GM23338 (cell line): Measurements from ENCODE around the gene TSPEAR. TPM values are rescaled to one million over a fixed set of nuclear protein-coding genes. Genes with fewer than 3 reads are reported as not detected.

Source experiments
- ATAC-seq: fragments of 200-7000 bp; cut with Tn5 transposase; 3 replicates; pipeline ENCODE4 v1.9.1; 2020
- DNase-seq: peaks from one replicate; pipeline ENCODE4 v3.0.0-alpha.2; 2015; ENCODE audit warnings: low spot score
- H2AFZ ChIP-seq: fragments of 200-600 bp; sonication (generic); 2 replicates; pipeline ENCODE4 v1.8.0; 2016; ENCODE audit warnings: antibody characterized with exemption, mild to moderate bottlenecking, moderate library complexity
- H3F3A ChIP-seq: fragments of 200-600 bp; sonication (generic); replicated peaks from 2 replicates; pipeline ENCODE4 v1.8.0; 2017; ENCODE audit warnings: antibody characterized with exemption, mixed run types, low read depth
- H3K27ac ChIP-seq: fragments of 200-600 bp; sonication (generic); 2 replicates; pipeline ENCODE4 v1.6.1; 2016; ENCODE audit warnings: low read depth
- H3K27me3 ChIP-seq: fragments of 200-600 bp; sonication (generic); 2 replicates; pipeline ENCODE4 v1.8.0; 2016; ENCODE audit warnings: mild to moderate bottlenecking, mixed run types, moderate library complexity; ENCODE audit not compliant: insufficient read depth
- H3K36me3 ChIP-seq: fragments of 200-600 bp; sonication (generic); 2 replicates; pipeline ENCODE4 v1.8.0; 2016; ENCODE audit warnings: mild to moderate bottlenecking; ENCODE audit not compliant: insufficient read depth
- H3K4me1 ChIP-seq: fragments of 200-600 bp; sonication (generic); 2 replicates; pipeline ENCODE4 v1.8.0; 2016; ENCODE audit warnings: mild to moderate bottlenecking, moderate library complexity; ENCODE audit not compliant: insufficient read depth
- H3K4me2 ChIP-seq: fragments of 200-600 bp; sonication (generic); 2 replicates; pipeline ENCODE4 v1.7.1; 2017; ENCODE audit warnings: mixed run types
- H3K4me3 ChIP-seq: fragments of 200-600 bp; sonication (generic); 2 replicates; pipeline ENCODE4 v1.6.1; 2016; ENCODE audit warnings: mixed run types
- H3K79me2 ChIP-seq: fragments of 200-600 bp; sonication (generic); replicated peaks from 2 replicates; pipeline ENCODE4 v1.8.0; 2017; ENCODE audit warnings: mild to moderate bottlenecking; ENCODE audit not compliant: insufficient read depth
- H3K9me2 ChIP-seq: fragments of 200-600 bp; sonication (generic); 2 replicates; pipeline ENCODE4 v1.8.0; 2017; ENCODE audit not compliant: insufficient read depth
- H4K20me1 ChIP-seq: fragments of 200-600 bp; sonication (generic); replicated peaks from 2 replicates; pipeline ENCODE4 v1.8.0; 2017; ENCODE audit warnings: mild to moderate bottlenecking; ENCODE audit not compliant: insufficient read depth
- H3K27ac Mint-ChIP-seq: 2 replicates; pipeline ENCODE4 v1.8.0; 2020; ENCODE audit warnings: inconsistent platforms, mild to moderate bottlenecking, moderate library complexity, mixed read lengths
- H3K27me3 Mint-ChIP-seq: 3 replicates; pipeline ENCODE4 v1.8.0; 2022; ENCODE audit warnings: low read depth, mild to moderate bottlenecking, moderate library complexity, mixed read lengths, inconsistent platforms; ENCODE audit not compliant: insufficient read depth, poor library complexity
- H3K36me3 Mint-ChIP-seq: 3 replicates; pipeline ENCODE4 v1.8.0; 2021; ENCODE audit warnings: low read depth, mild to moderate bottlenecking, inconsistent platforms, moderate library complexity, mixed read lengths
- H3K4me1 Mint-ChIP-seq: 3 replicates; pipeline ENCODE4 v1.8.0; 2020; ENCODE audit warnings: mild to moderate bottlenecking, inconsistent platforms, mixed read lengths
- H3K4me3 Mint-ChIP-seq: 3 replicates; pipeline ENCODE4 v1.8.0; 2021; ENCODE audit warnings: moderate library complexity, mild to moderate bottlenecking, inconsistent platforms, mixed read lengths
- H3K9me3 Mint-ChIP-seq: 3 replicates; pipeline ENCODE4 v1.8.0; 2020; ENCODE audit warnings: moderate library complexity, mild to moderate bottlenecking, inconsistent platforms, mixed read lengths
- EZH2phosphoT487 ChIP-seq: fragments of 200-600 bp; sonication (generic); IDR thresholded peaks from one replicate; pipeline ENCODE4 v1.8.1; 2018; ENCODE audit warnings: antibody characterized with exemption; ENCODE audit not compliant: unreplicated experiment
- NANOG ChIP-seq: IDR thresholded peaks from 2 replicates; pipeline ENCODE4 v1.6.1; 2016; ENCODE audit warnings: antibody characterized with exemption, borderline replicate concordance
- POLR2AphosphoS5 ChIP-seq: IDR thresholded peaks from 2 replicates; pipeline ENCODE4 v1.6.1; 2016; ENCODE audit warnings: antibody characterized with exemption, low read depth
- STAT1 ChIP-seq: IDR thresholded peaks from one replicate; pipeline ENCODE4 v1.6.1; 2016; ENCODE audit warnings: antibody characterized with exemption; ENCODE audit not compliant: unreplicated experiment
- ZNF114 ChIP-seq: fragments of 250-450 bp; sonication (Bioruptor Pico); IDR thresholded peaks from 2 replicates; pipeline ENCODE4 v1.5.0; 2020; ENCODE audit warnings: mild to moderate bottlenecking, moderate library complexity
- ZNF331 ChIP-seq: fragments of 250-450 bp; sonication (Bioruptor Pico); IDR thresholded peaks from 2 replicates; pipeline ENCODE4 v1.5.0; 2020; ENCODE audit warnings: low read depth, mild to moderate bottlenecking, moderate library complexity
- polyA plus RNA-seq: library from polyadenylated mRNA; unstranded; fragments of >200 nt; fragmentation: Nextera tagmentation; extraction: Ambion mirVana; gene quantifications from 2 replicates; pipeline ENCODE4 v1.2.1, GENCODE V29; 2016
- total RNA-seq: library from RNA; depleted of rRNA; stranded (reverse); fragments of >200 nt; shearing (Covaris generic); gene quantifications from 2 replicates; pipeline ENCODE4 v1.2.3, GENCODE V29; 2014
- TF ChIP-seq, protein P1 (sequence below), 2 experiments: fragments of 200-600 bp in 1 of 2; sonication (generic) in 1 of 2; conservative IDR thresholded peaks; 2 replicates each; pipeline versions ENCODE4 v1.5.1 to v1.6.1; 2016 to 2017; ENCODE audit warnings: antibody characterized with exemption in 2 of 2, low read depth in 2 of 2, mild to moderate bottlenecking in 2 of 2, moderate library complexity in 1 of 2
- TF ChIP-seq, protein P2 (sequence below): IDR thresholded peaks from one replicate; pipeline ENCODE4 v1.6.1; 2018; ENCODE audit warnings: antibody characterized with exemption; ENCODE audit not compliant: unreplicated experiment

The TSPEAR gene
- total and polyA plus RNA-seq, 2 experiments from 2014 or later = 0.35 to 0.92 TPM

- no peaks in the 10 kb centered on the region for H4K20me1 ChIP-seq
- no peak overlapping the region for H3K4me2 ChIP-seq
- Mint-ChIP-seq H3K36me3 (peaks cover 23% of the 10 kb centered on the region), H3K4me3 (no peak overlapping the region), H3K9me3 (peaks cover 38% of the 10 kb centered on the region), H3K27ac (peak overlapping the region; percentile 74; the same call in 1 of the 2 replicates), H3K4me1 (peaks cover 23% of the 10 kb centered on the region; the same call in 2 of the 3 replicates), H3K27me3 (peaks cover 5% of the 10 kb centered on the region)
- no peaks in the 10 kb centered on the region for H3F3A ChIP-seq
- no peaks in the 10 kb centered on the region for H3K79me2 ChIP-seq
- peak overlapping the region; percentile 4; the same call in 1 of the 2 replicates for H2AFZ ChIP-seq
- no peaks in the 10 kb centered on the region for H3K9me2 ChIP-seq
- DNase-seq (peak; percentile 57), ATAC-seq (peak; percentile 90)
- H3K27ac ChIP-seq = no peak overlapping the region
- no peaks in the 10 kb centered on the region for H3K27me3 ChIP-seq
- TF ChIP-seq, protein P1, sequence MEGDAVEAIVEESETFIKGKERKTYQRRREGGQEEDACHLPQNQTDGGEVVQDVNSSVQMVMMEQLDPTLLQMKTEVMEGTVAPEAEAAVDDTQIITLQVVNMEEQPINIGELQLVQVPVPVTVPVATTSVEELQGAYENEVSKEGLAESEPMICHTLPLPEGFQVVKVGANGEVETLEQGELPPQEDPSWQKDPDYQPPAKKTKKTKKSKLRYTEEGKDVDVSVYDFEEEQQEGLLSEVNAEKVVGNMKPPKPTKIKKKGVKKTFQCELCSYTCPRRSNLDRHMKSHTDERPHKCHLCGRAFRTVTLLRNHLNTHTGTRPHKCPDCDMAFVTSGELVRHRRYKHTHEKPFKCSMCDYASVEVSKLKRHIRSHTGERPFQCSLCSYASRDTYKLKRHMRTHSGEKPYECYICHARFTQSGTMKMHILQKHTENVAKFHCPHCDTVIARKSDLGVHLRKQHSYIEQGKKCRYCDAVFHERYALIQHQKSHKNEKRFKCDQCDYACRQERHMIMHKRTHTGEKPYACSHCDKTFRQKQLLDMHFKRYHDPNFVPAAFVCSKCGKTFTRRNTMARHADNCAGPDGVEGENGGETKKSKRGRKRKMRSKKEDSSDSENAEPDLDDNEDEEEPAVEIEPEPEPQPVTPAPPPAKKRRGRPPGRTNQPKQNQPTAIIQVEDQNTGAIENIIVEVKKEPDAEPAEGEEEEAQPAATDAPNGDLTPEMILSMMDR (conservative IDR thresholded peaks at IDR 0.05; ENCODE audit: low read depth in 2 of 2) = peak; percentile 42 to 70; a peak in 3 of 4 replicates
- no peak for TF ChIP-seq NANOG
- no peak for TF ChIP-seq ZNF114 (CRISPR knock-in tag)
- no peak for TF ChIP-seq STAT1
- no peak for TF ChIP-seq EZH2phosphoT487
- TF ChIP-seq, protein P2, sequence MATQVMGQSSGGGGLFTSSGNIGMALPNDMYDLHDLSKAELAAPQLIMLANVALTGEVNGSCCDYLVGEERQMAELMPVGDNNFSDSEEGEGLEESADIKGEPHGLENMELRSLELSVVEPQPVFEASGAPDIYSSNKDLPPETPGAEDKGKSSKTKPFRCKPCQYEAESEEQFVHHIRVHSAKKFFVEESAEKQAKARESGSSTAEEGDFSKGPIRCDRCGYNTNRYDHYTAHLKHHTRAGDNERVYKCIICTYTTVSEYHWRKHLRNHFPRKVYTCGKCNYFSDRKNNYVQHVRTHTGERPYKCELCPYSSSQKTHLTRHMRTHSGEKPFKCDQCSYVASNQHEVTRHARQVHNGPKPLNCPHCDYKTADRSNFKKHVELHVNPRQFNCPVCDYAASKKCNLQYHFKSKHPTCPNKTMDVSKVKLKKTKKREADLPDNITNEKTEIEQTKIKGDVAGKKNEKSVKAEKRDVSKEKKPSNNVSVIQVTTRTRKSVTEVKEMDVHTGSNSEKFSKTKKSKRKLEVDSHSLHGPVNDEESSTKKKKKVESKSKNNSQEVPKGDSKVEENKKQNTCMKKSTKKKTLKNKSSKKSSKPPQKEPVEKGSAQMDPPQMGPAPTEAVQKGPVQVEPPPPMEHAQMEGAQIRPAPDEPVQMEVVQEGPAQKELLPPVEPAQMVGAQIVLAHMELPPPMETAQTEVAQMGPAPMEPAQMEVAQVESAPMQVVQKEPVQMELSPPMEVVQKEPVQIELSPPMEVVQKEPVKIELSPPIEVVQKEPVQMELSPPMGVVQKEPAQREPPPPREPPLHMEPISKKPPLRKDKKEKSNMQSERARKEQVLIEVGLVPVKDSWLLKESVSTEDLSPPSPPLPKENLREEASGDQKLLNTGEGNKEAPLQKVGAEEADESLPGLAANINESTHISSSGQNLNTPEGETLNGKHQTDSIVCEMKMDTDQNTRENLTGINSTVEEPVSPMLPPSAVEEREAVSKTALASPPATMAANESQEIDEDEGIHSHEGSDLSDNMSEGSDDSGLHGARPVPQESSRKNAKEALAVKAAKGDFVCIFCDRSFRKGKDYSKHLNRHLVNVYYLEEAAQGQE = no peak
- TF ChIP-seq ZNF331 (CRISPR knock-in tag) = no peak
- no peak for TF ChIP-seq POLR2AphosphoS5
- no peaks in the 10 kb centered on the region; the same call in 1 of the 2 replicates for H3K36me3 ChIP-seq
- H3K4me1 ChIP-seq = no peaks in the 10 kb centered on the region
- H3K4me3 ChIP-seq = no peak overlapping the region
Observed at GRCh38 chr21:44618504-44618903, 92.9 kb downstream of the TSPEAR start.

DNA sequence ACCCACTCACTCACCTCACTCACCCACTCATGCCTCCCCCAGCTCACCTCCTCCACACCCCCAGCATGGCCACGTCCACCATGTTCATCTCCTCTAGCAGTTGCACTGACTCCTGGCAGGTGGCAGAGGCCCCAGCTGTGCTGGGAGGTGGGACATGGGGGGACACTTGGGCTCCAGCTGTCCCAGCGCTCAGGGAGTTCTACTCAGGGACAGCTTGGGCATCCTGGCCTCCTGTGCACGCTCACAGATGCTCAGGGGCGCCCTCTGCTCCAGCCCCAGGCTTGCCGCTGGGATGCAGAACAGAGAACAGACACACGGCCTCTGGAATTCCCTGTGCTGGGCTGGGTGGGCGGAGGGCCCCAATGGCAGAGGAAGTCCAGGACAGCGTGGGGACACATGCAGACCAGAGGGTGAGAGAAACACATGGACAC lies 94.3 kb downstream of the TSPEAR start:
- no peak overlapping the region for H2AFZ ChIP-seq

More for the DNA sequence above, 94.3 kb downstream of the TSPEAR start:
- Histone ChIP-seq H3K36me3 (no peaks in the 10 kb centered on the region), H3K27me3 (no peaks in the 10 kb centered on the region), H3K4me2 (no peak overlapping the region), H3K79me2 (no peaks in the 10 kb centered on the region), H4K20me1 (no peaks in the 10 kb centered on the region), H3K27ac (no peak overlapping the region), H3K4me3 (no peak overlapping the region), H3K9me2 (no peaks in the 10 kb centered on the region), H3K4me1 (no peaks in the 10 kb centered on the region), H3F3A (no peaks in the 10 kb centered on the region)
- ATAC-seq (peak; percentile 81), DNase-seq (peak; percentile 45)
- Mint-ChIP-seq H3K27me3 (peaks cover 11% of the 10 kb centered on the region), H3K27ac (no peak overlapping the region), H3K9me3 (peaks cover 35% of the 10 kb centered on the region), H3K36me3 (peaks cover 20% of the 10 kb centered on the region), H3K4me1 (peaks cover 23% of the 10 kb centered on the region), H3K4me3 (no peak overlapping the region)
- TF ChIP-seq, protein P1 (conservative IDR thresholded peaks at IDR 0.05; ENCODE audit: low read depth in 2 of 2) = peak in 1 of 2 experiments; percentile 54; a peak in 2 of 4 replicates
- no peak for TF ChIP-seq POLR2AphosphoS5
